HG03520 (cell line): Measurements from ENCODE around the gene MORF4L1.

Experiments used
- ATAC-seq: cut with Tn5 transposase; IDR thresholded peaks from one replicate; pipeline ENCODE4 v1.9.1; 2021; ENCODE audit warnings: mild to moderate bottlenecking, moderate library complexity; ENCODE audit not compliant: unreplicated experiment

MORF4L1 gene

GRCh38 chr15:78943692-78944091 lies 71.0 kb downstream of the MORF4L1 start:
- no peak for ATAC-seq

- ATAC-seq = peak; percentile 13
These were observed 71.5 kb downstream of the MORF4L1 start for GRCh38 chr15:78944202-78944625.

GRCh38 chr15:78944669-78945407 lies 72.1 kb downstream of the MORF4L1 start, which contains the start of gene CTSH:
TSS of gene CTSH (minus strand) at chr15:78945046. CDS start at chr15:78944981, 65 bp downstream.
- peak; percentile 54 for ATAC-seq

- no peak for ATAC-seq
These were observed 73.8 kb downstream of the MORF4L1 start for GRCh38 chr15:78946493-78946892.

- no peak for ATAC-seq
These were observed 74.8 kb downstream of the MORF4L1 start for GRCh38 chr15:78947506-78947905.
